SK-N-SH (cell line): Measurements from ENCODE around the gene SPTBN5. TPM values are rescaled to one million over a fixed set of nuclear protein-coding genes. Genes with fewer than 3 reads are reported as not detected.

ENCODE experiments used
- CTCF ChIA-PET: fragments of 300-600, 350-600 bp; formaldehyde crosslinking; extraction: SDS; loops from one replicate; lab custom pipeline; 2021; lab: Yijun Ruan, JAX
- POLR2A ChIA-PET: fragments of 350-600 bp; sonication (Branson Sonifier 250); formaldehyde crosslinking; extraction: SDS; loops from one replicate; lab custom pipeline; 2020; ENCODE audit warnings: antibody characterized with exemption, inconsistent platforms; lab: Yijun Ruan, JAX
- DNase-seq: peaks from one replicate; pipeline ENCODE4 v3.0.0; 2012
- H2AFZ ChIP-seq: fragments of 200-600 bp; sonication (generic); 2 replicates; pipeline ENCODE4 v1.8.1; 2016; ENCODE audit warnings: antibody characterized with exemption, mild to moderate bottlenecking, low read depth
- H3F3A ChIP-seq: fragments of 200-600 bp; sonication (generic); replicated peaks from 2 replicates; pipeline ENCODE3; 2016; ENCODE audit warnings: antibody characterized with exemption, mild to moderate bottlenecking; ENCODE audit not compliant: insufficient read depth
- H3K27ac ChIP-seq, 2 experiments: fragments of 200-500 bp in 1 of 2; fragments of 200-600 bp in 1 of 2; sonication (Bioruptor generic) in 1 of 2; sonication (generic), shearing (Covaris generic) in 1 of 2; 2 replicates each; pipeline versions ENCODE4 v1.5.1 to v1.6.1; 2014 to 2016; ENCODE audit warnings: low read depth in 2 of 2, inconsistent platforms in 1 of 2, low read length in 1 of 2, mild to moderate bottlenecking in 1 of 2, mixed read lengths in 1 of 2
- H3K27me3 ChIP-seq: fragments of 200-600 bp; sonication (generic), shearing (Covaris generic); 2 replicates; pipeline ENCODE4 v1.6.1; 2016; ENCODE audit warnings: mixed run types; ENCODE audit not compliant: insufficient read depth
- H3K36me3 ChIP-seq, 2 experiments: fragments of 200-500 bp in 1 of 2; fragments of 200-600 bp in 1 of 2; sonication (Bioruptor generic) in 1 of 2; sonication (generic) in 1 of 2; replicated peaks in 1 of 2; 2 replicates each; pipeline versions ENCODE3 to v1.5.1; 2014 to 2016; ENCODE audit warnings: low read length in 1 of 2, mild to moderate bottlenecking in 1 of 2; ENCODE audit not compliant: insufficient read depth in 2 of 2, control insufficient read depth in 1 of 2
- H3K4me1 ChIP-seq, 2 experiments: fragments of 200-500 bp in 1 of 2; fragments of 200-600 bp in 1 of 2; sonication (Bioruptor generic) in 1 of 2; sonication (generic), shearing (Covaris generic) in 1 of 2; 2 replicates each; pipeline versions ENCODE4 v1.5.1 to v1.6.1; 2014 to 2016; ENCODE audit warnings: low read depth in 1 of 2, low read length in 1 of 2, mixed run types in 1 of 2; ENCODE audit not compliant: insufficient read depth in 2 of 2, control insufficient read depth in 1 of 2
- H3K4me2 ChIP-seq: fragments of 200-600 bp; sonication (generic), shearing (Covaris generic); 2 replicates; pipeline ENCODE4 v1.6.1; 2017; ENCODE audit warnings: mixed run types
- H3K4me3 ChIP-seq, 2 experiments: fragments of 200-500 bp in 1 of 2; fragments of 200-600 bp in 1 of 2; sonication (Bioruptor generic) in 1 of 2; sonication (generic), shearing (Covaris generic) in 1 of 2; 2 replicates each; pipeline versions ENCODE4 v1.5.1 to v1.8.1; 2014 to 2016; ENCODE audit warnings: low read depth in 2 of 2, inconsistent platforms in 1 of 2, low read length in 1 of 2, mild to moderate bottlenecking in 1 of 2, mixed read lengths in 1 of 2, moderate library complexity in 1 of 2
- H3K79me2 ChIP-seq: fragments of 200-600 bp; sonication (generic); 2 replicates; pipeline ENCODE4 v1.8.1; 2017; ENCODE audit warnings: mild to moderate bottlenecking; ENCODE audit not compliant: insufficient read depth
- H3K9ac ChIP-seq: fragments of 200-600 bp; sonication (generic); 2 replicates; pipeline ENCODE4 v1.6.1; 2017; ENCODE audit warnings: mixed run types
- H3K9me2 ChIP-seq: fragments of 200-600 bp; sonication (generic); 2 replicates; pipeline ENCODE4 v1.6.1; 2017; ENCODE audit warnings: mixed run types
- H3K9me3 ChIP-seq: fragments of 200-600 bp; sonication (generic); 2 replicates; pipeline ENCODE4 v1.6.1; 2017; ENCODE audit warnings: mixed run types, mild to moderate bottlenecking, moderate library complexity
- H4K20me1 ChIP-seq: fragments of 200-600 bp; sonication (generic); 2 replicates; pipeline ENCODE4 v1.6.1; 2017; ENCODE audit warnings: mild to moderate bottlenecking, mixed run types; ENCODE audit not compliant: insufficient read depth
- CHD2 ChIP-seq: fragments of 150-350 bp; IDR thresholded peaks from 2 replicates; pipeline ENCODE4 v1.6.1; 2018; ENCODE audit warnings: low read length; ENCODE audit not compliant: partially characterized antibody
- ELF1 ChIP-seq: IDR thresholded peaks from 2 replicates; pipeline ENCODE4 v1.4.0; 2012
- EP300 ChIP-seq, 2 experiments: IDR thresholded peaks; 2 replicates each; pipeline versions ENCODE4 v1.4.0 to v1.6.1; 2012; ENCODE audit warnings: borderline replicate concordance in 1 of 2, low read depth in 1 of 2, low read length in 1 of 2
- FOSL2 ChIP-seq: IDR thresholded peaks from 2 replicates; pipeline ENCODE4 v1.4.0; 2012; ENCODE audit warnings: low read depth, mild to moderate bottlenecking, moderate library complexity, borderline replicate concordance
- FOXJ3 ChIP-seq: sonication (generic); formaldehyde crosslinking; IDR thresholded peaks from 2 replicates; pipeline ENCODE4 v1.5.1; 2020; ENCODE audit warnings: mild to moderate bottlenecking, missing genetic modification reagents
- GATA2 ChIP-seq: sonication (generic); formaldehyde crosslinking; IDR thresholded peaks from 2 replicates; pipeline ENCODE4 v1.5.0; 2020; ENCODE audit warnings: mild to moderate bottlenecking, missing genetic modification reagents
- IRF3 ChIP-seq: fragments of 150-350 bp; IDR thresholded peaks from 2 replicates; pipeline ENCODE4 v1.6.1; 2016; ENCODE audit warnings: mild to moderate bottlenecking, low read depth, low read length
- JUND ChIP-seq: IDR thresholded peaks from 2 replicates; pipeline ENCODE4 v1.4.0; 2012
- PBX3 ChIP-seq: IDR thresholded peaks from 2 replicates; pipeline ENCODE4; 2012
- POLR2AphosphoS5 ChIP-seq: IDR thresholded peaks from 2 replicates; pipeline ENCODE4 v1.6.1; 2012; ENCODE audit warnings: low read depth, low read length
- REST ChIP-seq: IDR thresholded peaks from 2 replicates; pipeline ENCODE4 v1.6.1; 2012; ENCODE audit warnings: mild to moderate bottlenecking, low read depth, low read length, moderate library complexity
- RXRA ChIP-seq: IDR thresholded peaks from 2 replicates; pipeline ENCODE4 v1.4.0; 2012; ENCODE audit warnings: low read depth, mild to moderate bottlenecking, borderline replicate concordance
- SIN3A ChIP-seq: IDR thresholded peaks from 2 replicates; pipeline ENCODE4 v1.6.1; 2012; ENCODE audit warnings: low read depth, mild to moderate bottlenecking, low read length, moderate library complexity, borderline replicate concordance
- TAF1 ChIP-seq: IDR thresholded peaks from 2 replicates; pipeline ENCODE4 v1.6.1; 2012; ENCODE audit warnings: low read depth, mild to moderate bottlenecking, low read length, moderate library complexity, borderline replicate concordance
- WGBS: methylation state at CpG from one replicate; pipeline ENCODE4 v1.1.6; 2017; ENCODE audit warnings: low lambda C conversion rate; 5-methylcytosine and 5-hydroxymethylcytosine counted together
- polyA plus RNA-seq, 3 experiments: library from polyadenylated mRNA; depleted of rRNA; stranded (reverse); fragments of >200 nt; gene quantifications; 2 replicates each; pipeline ENCODE4 v1.2.3, GENCODE V29; 2012

Gene SPTBN5
- polyA plus RNA-seq, 1 of the 3 experiments (the other 2 are of a cell fraction) = 0.23 TPM

- no peaks in the 10 kb centered on the region for H3K79me2 ChIP-seq
- no peak overlapping the region for H3K27ac ChIP-seq
- no peak for TF ChIP-seq PBX3
- TF ChIP-seq POLR2AphosphoS5 = no peak
- no peak for TF ChIP-seq ELF1
- no peak for TF ChIP-seq EP300 (IDR thresholded peaks at IDR 0.05; ENCODE audit: borderline replicate concordance in 1 of 2, low read depth in 1 of 2, low read length in 1 of 2)
- no peak for TF ChIP-seq SIN3A
- no peak for TF ChIP-seq GATA2 (CRISPR knock-in tag)
- no peak for TF ChIP-seq JUND
- no peak for TF ChIP-seq RXRA
- TF ChIP-seq FOSL2 = no peak
- TF ChIP-seq TAF1 = no peak
- no peak for TF ChIP-seq CHD2
- no peak for TF ChIP-seq IRF3
- TF ChIP-seq FOXJ3 (CRISPR knock-in tag) = no peak
- TF ChIP-seq REST = no peak
- no peak overlapping the region for H2AFZ ChIP-seq
- no peak for DNase-seq
- no peak overlapping the region for H3K4me3 ChIP-seq
- H3K9ac ChIP-seq = no peak overlapping the region
- no peak overlapping the region for H3K4me2 ChIP-seq
- 95% methylated on average over 55 of the region's 81 CpGs for WGBS
- no peaks in the 10 kb centered on the region for H3K36me3 ChIP-seq
- no peaks in the 10 kb centered on the region for H3K9me2 ChIP-seq
- no peaks in the 10 kb centered on the region for H3F3A ChIP-seq
- H3K4me1 ChIP-seq = peaks cover 0 to 16% of the 10 kb centered on the region in 2 experiments; a peak in 1 of 4 replicates
- H4K20me1 ChIP-seq = no peaks in the 10 kb centered on the region
- POLR2A ChIA-PET = no interaction called here
- CTCF ChIA-PET = interaction anchor here (2.1 to 2.5 kb wide), 2 partner anchors 11 to 23 kb away, joined by 5 to 6 read pairs; no protein-coding TSS in a partner anchor
- no peaks in the 10 kb centered on the region for H3K9me3 ChIP-seq
- H3K27me3 ChIP-seq = no peaks in the 10 kb centered on the region
Observed at GRCh38 chr15:41881920-41882688, 11.7 kb downstream of the SPTBN5 start.
